ENCODE results near the gene TSEN54.

The TSEN54 gene

DNA sequence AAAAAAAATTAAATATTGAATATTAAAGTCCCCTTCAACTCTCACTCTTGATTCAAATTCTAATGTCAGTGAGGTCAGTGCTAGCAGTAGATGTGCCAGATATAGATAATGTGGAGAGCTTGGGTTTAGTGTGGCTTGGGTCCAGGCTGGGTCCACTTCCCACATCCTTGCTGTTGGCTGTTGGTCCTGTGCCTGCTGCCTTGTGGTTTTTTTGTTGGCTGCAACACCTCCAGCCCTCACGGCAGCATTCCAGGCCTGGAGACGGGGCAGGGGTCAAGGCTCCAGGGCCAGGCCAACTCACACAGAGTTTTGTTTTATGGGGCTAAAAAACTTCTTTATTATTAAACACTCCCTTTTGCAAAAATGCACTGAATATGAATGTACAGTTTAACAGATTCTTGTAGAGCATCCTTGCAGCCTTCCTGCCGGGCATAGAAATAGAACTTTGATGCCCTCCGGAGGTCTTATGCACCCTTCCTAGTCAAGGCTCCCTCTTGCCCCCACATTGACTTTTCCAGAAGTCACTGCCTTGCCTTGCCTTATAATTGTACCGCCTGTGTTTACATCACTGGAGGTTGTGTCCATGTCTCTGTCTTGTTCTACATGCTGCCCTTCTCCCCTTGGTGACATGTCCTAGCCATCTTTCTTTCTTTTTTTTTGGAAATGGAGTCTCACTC, 45.7 kb downstream of the TSEN54 start:
- DNase-seq (ENCODE audit: low read depth), result peak; percentile 24
- TF ChIP-seq CTCF (IDR thresholded peaks at IDR 0.05; ENCODE audit: control insufficient read depth, insufficient read depth, low read depth, low read length, missing control alignments), result no peak
- no peak overlapping the region for H3K4me3 ChIP-seq (ENCODE audit: control insufficient read depth, low read depth, low read length)

GRCh38 chr17:75563063-75563758, 46.9 kb downstream of the TSEN54 start:
- TF ChIP-seq CTCF (IDR thresholded peaks at IDR 0.05; ENCODE audit: control insufficient read depth, insufficient read depth, low read depth, low read length, missing control alignments), result no peak
- DNase-seq (ENCODE audit: low read depth), result no peak
- H3K4me3 ChIP-seq (ENCODE audit: control insufficient read depth, low read depth, low read length), result no peak overlapping the region

DNA sequence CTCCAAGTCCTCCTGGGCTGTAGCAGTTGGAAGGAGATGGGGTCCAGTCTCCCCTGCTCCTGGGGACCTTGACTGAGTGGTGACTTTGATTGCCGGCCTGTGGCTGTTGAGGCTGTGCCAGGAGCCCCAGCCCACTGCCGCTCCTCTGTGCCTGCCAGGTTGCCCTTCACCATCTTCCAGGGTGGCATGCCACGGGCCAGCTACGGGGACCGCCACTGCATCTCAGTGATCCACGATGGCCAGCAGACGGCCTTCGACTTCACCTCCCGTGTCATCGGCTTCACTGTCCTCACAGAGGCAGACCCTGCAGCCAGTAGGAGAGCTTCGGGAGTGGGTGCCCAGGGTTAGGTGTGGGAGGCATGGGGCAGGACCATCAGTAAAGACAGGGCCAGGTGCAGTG, 47.9 kb downstream of the TSEN54 start:
- no peak for DNase-seq (ENCODE audit: low read depth)
- TF ChIP-seq CTCF (IDR thresholded peaks at IDR 0.05; ENCODE audit: control insufficient read depth, insufficient read depth, low read depth, low read length, missing control alignments), result no peak
- no peak overlapping the region for H3K4me3 ChIP-seq (ENCODE audit: control insufficient read depth, low read depth, low read length)

DNA sequence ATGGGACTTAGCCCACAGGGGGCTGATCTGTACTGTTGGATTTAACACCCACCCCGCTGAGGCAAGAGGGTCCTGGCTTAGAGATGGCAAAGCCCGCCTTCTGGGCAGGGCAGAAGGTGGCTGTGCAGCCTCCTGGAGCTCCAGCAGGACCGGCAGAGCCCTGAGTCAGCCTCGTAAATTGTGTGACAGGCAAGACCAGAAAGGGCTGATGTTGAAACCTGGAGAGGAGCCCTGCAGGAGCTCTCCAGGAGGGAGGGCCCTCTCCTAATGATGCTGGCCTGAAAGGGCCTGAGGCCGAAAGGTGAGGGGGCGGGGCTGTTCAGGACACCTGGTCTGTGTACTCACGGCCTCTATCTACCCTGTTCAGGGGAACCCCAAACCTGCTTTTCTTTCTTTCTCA, 48.7 kb downstream of the TSEN54 start:
- H3K4me3 ChIP-seq (ENCODE audit: control insufficient read depth, low read depth, low read length), result no peak overlapping the region
- no peak for TF ChIP-seq CTCF (IDR thresholded peaks at IDR 0.05; ENCODE audit: control insufficient read depth, insufficient read depth, low read depth, low read length, missing control alignments)
- peak; percentile 55 for DNase-seq (ENCODE audit: low read depth)

DNA sequence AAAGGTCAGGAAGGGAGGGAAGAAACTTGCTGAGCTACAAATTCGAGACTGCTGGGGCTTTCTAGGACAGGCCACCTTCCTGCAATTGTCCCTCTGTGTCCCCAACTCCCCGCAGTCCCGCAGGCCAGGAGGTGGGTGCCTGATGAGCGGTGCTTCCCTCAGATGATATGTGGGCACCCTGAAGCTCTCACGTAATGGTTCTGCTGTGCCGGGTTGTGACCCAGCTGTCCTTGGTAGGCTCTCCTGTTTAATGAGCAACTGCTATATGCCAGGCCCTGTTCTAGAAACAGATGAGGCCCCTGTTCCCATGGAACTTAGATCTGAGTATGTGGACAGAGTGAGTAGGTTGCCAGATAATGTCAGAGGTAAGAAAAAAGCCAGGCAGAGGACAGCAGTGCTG, 49.3 kb downstream of the TSEN54 start:
- no peak overlapping the region for H3K4me3 ChIP-seq (ENCODE audit: control insufficient read depth, low read depth, low read length)
- TF ChIP-seq CTCF (IDR thresholded peaks at IDR 0.05; ENCODE audit: control insufficient read depth, insufficient read depth, low read depth, low read length, missing control alignments), result no peak
- DNase-seq (ENCODE audit: low read depth), result no peak

GRCh38 chr17:75566416-75566815, 50.1 kb downstream of the TSEN54 start:
- TF ChIP-seq CTCF (IDR thresholded peaks at IDR 0.05; ENCODE audit: control insufficient read depth, insufficient read depth, low read depth, low read length, missing control alignments), result no peak
- no peak overlapping the region for H3K4me3 ChIP-seq (ENCODE audit: control insufficient read depth, low read depth, low read length)

More at GRCh38 chr17:75566416-75566815, 50.1 kb downstream of the TSEN54 start:
- DNase-seq (ENCODE audit: low read depth), result no peak

Data from AG09309 (cell line).